WERI-Rb-1 (cell line): ENCODE measurements around the gene SLC15A1.

Source experiments
- DNase-seq: peaks from one replicate; pipeline ENCODE4 v3.0.0-alpha.2; 2020
- H3K27ac ChIP-seq: fragments of 250-450 bp; sonication (Bioruptor Pico); 2 replicates; pipeline ENCODE4 v1.5.1; 2020; ENCODE audit warnings: mild to moderate bottlenecking, moderate library complexity
- H3K27me3 ChIP-seq: fragments of 250-450 bp; sonication (Bioruptor Pico); 2 replicates; pipeline ENCODE4 v1.5.1; 2021; ENCODE audit warnings: mild to moderate bottlenecking, low read depth, moderate library complexity; ENCODE audit not compliant: insufficient read depth, severe bottlenecking
- H3K36me3 ChIP-seq: fragments of 250-450 bp; sonication (Bioruptor Pico); 2 replicates; pipeline ENCODE4 v1.5.1; 2020; ENCODE audit warnings: mild to moderate bottlenecking, moderate library complexity
- H3K4me3 ChIP-seq: 2 replicates; pipeline ENCODE4 v1.5.1; 2011; ENCODE audit warnings: low read depth, mild to moderate bottlenecking, control low read depth, low read length
- H3K9me3 ChIP-seq: fragments of 250-450 bp; sonication (Bioruptor Pico); 2 replicates; pipeline ENCODE4 v1.5.1; 2021; ENCODE audit warnings: mild to moderate bottlenecking, moderate library complexity; ENCODE audit not compliant: severe bottlenecking
- TF ChIP-seq, protein P1 (sequence below): IDR thresholded peaks from 2 replicates; pipeline ENCODE4 v1.5.1; 2011; ENCODE audit warnings: low read depth, mild to moderate bottlenecking, control low read depth, inconsistent platforms, low read length

The SLC15A1 gene

GRCh38 chr13:98791611-98792010 is 39.1 kb upstream of the SLC15A1 start:
- Histone ChIP-seq H3K27me3 (no peaks in the 10 kb centered on the region), H3K27ac (no peak overlapping the region), H3K4me3 (no peak overlapping the region), H3K9me3 (no peaks in the 10 kb centered on the region), H3K36me3 (peaks cover 25% of the 10 kb centered on the region)
- no peak for DNase-seq
- TF ChIP-seq, protein P1, sequence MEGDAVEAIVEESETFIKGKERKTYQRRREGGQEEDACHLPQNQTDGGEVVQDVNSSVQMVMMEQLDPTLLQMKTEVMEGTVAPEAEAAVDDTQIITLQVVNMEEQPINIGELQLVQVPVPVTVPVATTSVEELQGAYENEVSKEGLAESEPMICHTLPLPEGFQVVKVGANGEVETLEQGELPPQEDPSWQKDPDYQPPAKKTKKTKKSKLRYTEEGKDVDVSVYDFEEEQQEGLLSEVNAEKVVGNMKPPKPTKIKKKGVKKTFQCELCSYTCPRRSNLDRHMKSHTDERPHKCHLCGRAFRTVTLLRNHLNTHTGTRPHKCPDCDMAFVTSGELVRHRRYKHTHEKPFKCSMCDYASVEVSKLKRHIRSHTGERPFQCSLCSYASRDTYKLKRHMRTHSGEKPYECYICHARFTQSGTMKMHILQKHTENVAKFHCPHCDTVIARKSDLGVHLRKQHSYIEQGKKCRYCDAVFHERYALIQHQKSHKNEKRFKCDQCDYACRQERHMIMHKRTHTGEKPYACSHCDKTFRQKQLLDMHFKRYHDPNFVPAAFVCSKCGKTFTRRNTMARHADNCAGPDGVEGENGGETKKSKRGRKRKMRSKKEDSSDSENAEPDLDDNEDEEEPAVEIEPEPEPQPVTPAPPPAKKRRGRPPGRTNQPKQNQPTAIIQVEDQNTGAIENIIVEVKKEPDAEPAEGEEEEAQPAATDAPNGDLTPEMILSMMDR, result no peak

DNA sequence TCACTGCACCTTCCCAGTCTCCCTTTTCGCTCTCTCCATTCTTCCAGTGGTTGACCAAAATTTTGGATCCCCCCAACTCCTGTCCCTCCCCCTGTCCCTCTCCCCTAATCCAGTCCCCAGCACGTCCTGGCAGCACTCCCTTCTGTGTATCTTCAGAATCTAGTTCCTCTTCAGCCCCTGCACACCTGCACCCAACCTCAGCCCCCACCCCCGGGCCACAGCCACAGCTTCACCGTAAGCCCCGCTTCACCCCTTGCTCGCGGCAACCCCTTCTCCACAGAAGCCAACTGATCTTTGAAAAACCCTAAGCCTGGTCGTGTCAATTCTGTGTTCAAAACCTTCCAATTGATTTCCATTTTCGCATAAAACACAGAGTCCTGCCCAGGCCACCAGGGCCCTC is 35.5 kb upstream of the SLC15A1 start:
- no peak overlapping the region for H3K4me3 ChIP-seq
- H3K36me3 ChIP-seq, result no peaks in the 10 kb centered on the region; the same call in 1 of the 2 replicates
- TF ChIP-seq, protein P1, result no peak
- H3K27ac ChIP-seq, result no peak overlapping the region
- no peaks in the 10 kb centered on the region for H3K27me3 ChIP-seq
- H3K9me3 ChIP-seq, result no peaks in the 10 kb centered on the region
- DNase-seq, result no peak

- no peaks in the 10 kb centered on the region for H3K36me3 ChIP-seq
- no peak overlapping the region for H3K4me3 ChIP-seq
- TF ChIP-seq, protein P1, result no peak
- no peak for DNase-seq
- no peaks in the 10 kb centered on the region for H3K9me3 ChIP-seq
- no peak overlapping the region for H3K27ac ChIP-seq
- no peaks in the 10 kb centered on the region for H3K27me3 ChIP-seq
Observed at GRCh38 chr13:98787173-98787572, 34.7 kb upstream of the SLC15A1 start.

- DNase-seq, result no peak
- TF ChIP-seq, protein P1, result no peak
- Histone ChIP-seq H3K36me3 (no peaks in the 10 kb centered on the region), H3K27me3 (no peaks in the 10 kb centered on the region), H3K4me3 (no peak overlapping the region), H3K9me3 (no peaks in the 10 kb centered on the region), H3K27ac (no peak overlapping the region)
Observed at GRCh38 chr13:98786023-98786422, 33.6 kb upstream of the SLC15A1 start.

DNA sequence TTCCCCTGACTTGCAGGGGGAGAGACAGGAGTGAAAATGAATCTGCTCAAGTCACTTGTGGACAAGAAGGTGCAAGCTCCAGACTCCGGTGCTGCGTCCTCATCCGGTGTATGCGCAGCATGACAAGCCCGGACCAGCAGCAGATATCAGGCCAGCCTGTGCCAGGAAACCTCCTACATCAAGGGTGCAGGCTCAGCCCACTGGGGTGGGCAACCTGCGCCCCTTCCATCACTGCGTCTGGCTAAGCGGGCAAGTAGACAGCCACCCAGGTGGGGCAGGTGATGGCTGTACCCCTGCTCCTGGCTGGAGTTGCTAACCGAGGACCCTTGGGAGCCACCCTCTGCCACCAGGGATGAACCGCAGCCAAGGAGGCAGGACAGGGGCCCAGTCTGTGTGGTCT is 32.9 kb upstream of the SLC15A1 start:
- TF ChIP-seq, protein P1, result no peak

GRCh38 chr13:98784666-98785065 is 32.2 kb upstream of the SLC15A1 start:
- no peaks in the 10 kb centered on the region for H3K9me3 ChIP-seq
- no peaks in the 10 kb centered on the region for H3K27me3 ChIP-seq
- no peaks in the 10 kb centered on the region for H3K36me3 ChIP-seq
- H3K4me3 ChIP-seq, result no peak overlapping the region
- TF ChIP-seq, protein P1, result no peak
- DNase-seq, result no peak
- H3K27ac ChIP-seq, result no peak overlapping the region

More for the DNA sequence above, 32.9 kb upstream of the SLC15A1 start:
- Histone ChIP-seq H3K9me3 (no peaks in the 10 kb centered on the region), H3K36me3 (no peaks in the 10 kb centered on the region), H3K27me3 (no peaks in the 10 kb centered on the region), H3K27ac (no peak overlapping the region), H3K4me3 (no peak overlapping the region)
- no peak for DNase-seq
